Activated T-cell treated with anti-CD3 and anti-CD28 coated beads, Interleukin-2, amount 50 U/mL, for 4 hours (primary cell): ENCODE measurements around the gene SCD5. TPM values are rescaled to one million over a fixed set of nuclear protein-coding genes. Genes with fewer than 3 reads are reported as not detected.

ENCODE experiments used
- ATAC-seq, 2 donors: fragments of 200-7000 bp; cut with Tn5 transposase; one replicate each; pipeline ENCODE4 v1.10.0; 2021
- DNase-seq: peaks from one replicate; pipeline ENCODE4 v3.0.0-alpha.2; 2020
- H3K27me3 Mint-ChIP-seq: one replicate; pipeline ENCODE4 v1.8.0; 2021; ENCODE audit warnings: low read depth, mixed read lengths
- H3K36me3 Mint-ChIP-seq: one replicate; pipeline ENCODE4 v1.8.0; 2022; ENCODE audit warnings: mixed read lengths; ENCODE audit not compliant: insufficient read depth
- H3K4me1 Mint-ChIP-seq: one replicate; pipeline ENCODE4 v1.8.0; 2021; ENCODE audit warnings: low read depth, mixed read lengths
- H3K4me3 Mint-ChIP-seq: one replicate; pipeline ENCODE4 v1.8.0; 2021; ENCODE audit warnings: mild to moderate bottlenecking, moderate library complexity, mixed read lengths
- H3K9me3 Mint-ChIP-seq: one replicate; pipeline ENCODE4 v1.8.0; 2021; ENCODE audit warnings: mixed read lengths
- total RNA-seq, 3 donors: library from RNA; stranded (reverse); gene quantifications; one replicate each; pipeline ENCODE4 v1.2.1, GENCODE V29; 2021

SCD5 gene
- total RNA-seq, 3 donors from 2014 or later = 0.30 to 1.2 (median 0.84) TPM

GRCh38 chr4:82681754-82682153, 116.8 kb downstream of the SCD5 start:
- H3K27me3 Mint-ChIP-seq = peaks cover 11% of the 10 kb centered on the region
- no peaks in the 10 kb centered on the region for H3K9me3 Mint-ChIP-seq
- ATAC-seq (no peak), DNase-seq (no peak)
- H3K4me3 Mint-ChIP-seq = no peak overlapping the region
- no peaks in the 10 kb centered on the region for H3K36me3 Mint-ChIP-seq
- H3K4me1 Mint-ChIP-seq = no peaks in the 10 kb centered on the region

DNA sequence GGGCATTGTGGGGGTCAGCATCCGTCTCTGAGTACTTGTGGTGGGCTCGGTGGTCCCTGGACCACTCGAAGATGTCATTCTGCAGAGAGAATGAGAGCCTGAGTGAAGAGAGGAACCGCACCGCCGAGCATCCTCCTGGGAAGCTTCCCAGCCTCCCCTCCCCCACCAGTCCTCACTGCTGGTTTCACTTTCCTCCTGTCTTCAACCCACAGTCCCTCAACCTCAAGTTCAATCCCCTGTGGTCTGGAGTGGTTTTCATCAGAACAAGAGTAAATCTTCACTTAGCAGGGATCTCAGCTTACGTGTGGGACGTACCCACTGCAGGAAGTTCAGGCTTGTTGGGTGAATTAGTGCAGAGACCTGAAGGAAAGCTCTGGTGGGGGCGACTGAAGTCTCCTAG, 117.8 kb downstream of the SCD5 start:
- H3K36me3 Mint-ChIP-seq = no peaks in the 10 kb centered on the region
- H3K4me1 Mint-ChIP-seq = no peaks in the 10 kb centered on the region
- ATAC-seq = no peak
- DNase-seq = no peak
- H3K4me3 Mint-ChIP-seq = no peak overlapping the region
- H3K27me3 Mint-ChIP-seq = peaks cover 11% of the 10 kb centered on the region
- no peaks in the 10 kb centered on the region for H3K9me3 Mint-ChIP-seq

GRCh38 chr4:82679531-82679930, 119.1 kb downstream of the SCD5 start:
- DNase-seq (no peak), ATAC-seq (no peak)
- no peaks in the 10 kb centered on the region for H3K4me1 Mint-ChIP-seq
- H3K4me3 Mint-ChIP-seq = no peak overlapping the region
- H3K27me3 Mint-ChIP-seq = peaks cover 6% of the 10 kb centered on the region
- no peaks in the 10 kb centered on the region for H3K36me3 Mint-ChIP-seq
- no peaks in the 10 kb centered on the region for H3K9me3 Mint-ChIP-seq

DNA sequence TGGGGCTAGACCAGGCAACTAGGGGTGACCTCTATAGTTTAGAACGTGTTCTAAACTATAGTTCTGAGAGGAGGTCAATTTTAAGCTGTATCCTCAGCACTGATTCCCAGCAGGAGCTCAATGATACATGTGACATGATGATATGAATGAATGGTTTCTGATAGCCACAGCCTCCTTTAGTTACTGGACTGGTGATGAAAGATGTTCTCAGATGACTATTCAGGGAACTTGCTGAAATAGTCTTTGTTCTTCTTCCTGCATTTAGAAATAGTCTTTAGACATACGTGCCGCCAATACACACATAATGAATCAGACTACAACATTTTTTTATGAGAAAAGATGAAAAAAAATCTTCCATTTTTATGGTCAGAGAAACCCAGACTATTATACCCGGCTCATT, 120.5 kb downstream of the SCD5 start:
- Mint-ChIP-seq H3K27me3 (peaks cover 4% of the 10 kb centered on the region), H3K4me3 (no peak overlapping the region), H3K36me3 (no peaks in the 10 kb centered on the region), H3K9me3 (no peaks in the 10 kb centered on the region), H3K4me1 (no peaks in the 10 kb centered on the region)
- DNase-seq (no peak), ATAC-seq (no peak)

DNA sequence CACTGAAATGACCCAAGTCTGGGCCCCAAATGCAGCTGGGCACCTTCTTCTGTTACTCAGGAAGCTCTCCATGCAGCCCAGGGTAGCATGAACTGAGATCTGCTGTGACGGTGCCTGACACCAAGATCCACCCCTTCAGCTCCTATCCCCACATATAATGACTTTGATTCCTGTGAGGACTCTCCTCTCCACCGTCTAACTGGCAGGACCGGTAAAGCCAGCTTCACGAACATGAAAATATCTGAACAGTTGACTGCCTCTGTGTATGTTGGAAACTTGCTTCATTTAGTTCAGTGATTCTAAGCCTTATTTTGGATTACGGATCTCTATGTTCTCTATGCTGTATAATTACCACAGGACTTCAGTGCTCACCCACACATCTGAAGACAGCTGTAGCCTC, 121.3 kb downstream of the SCD5 start:
- ATAC-seq = no peak
- DNase-seq = no peak
- Mint-ChIP-seq H3K36me3 (no peaks in the 10 kb centered on the region), H3K27me3 (peaks cover 4% of the 10 kb centered on the region), H3K9me3 (no peaks in the 10 kb centered on the region), H3K4me3 (no peak overlapping the region), H3K4me1 (no peaks in the 10 kb centered on the region)

DNA sequence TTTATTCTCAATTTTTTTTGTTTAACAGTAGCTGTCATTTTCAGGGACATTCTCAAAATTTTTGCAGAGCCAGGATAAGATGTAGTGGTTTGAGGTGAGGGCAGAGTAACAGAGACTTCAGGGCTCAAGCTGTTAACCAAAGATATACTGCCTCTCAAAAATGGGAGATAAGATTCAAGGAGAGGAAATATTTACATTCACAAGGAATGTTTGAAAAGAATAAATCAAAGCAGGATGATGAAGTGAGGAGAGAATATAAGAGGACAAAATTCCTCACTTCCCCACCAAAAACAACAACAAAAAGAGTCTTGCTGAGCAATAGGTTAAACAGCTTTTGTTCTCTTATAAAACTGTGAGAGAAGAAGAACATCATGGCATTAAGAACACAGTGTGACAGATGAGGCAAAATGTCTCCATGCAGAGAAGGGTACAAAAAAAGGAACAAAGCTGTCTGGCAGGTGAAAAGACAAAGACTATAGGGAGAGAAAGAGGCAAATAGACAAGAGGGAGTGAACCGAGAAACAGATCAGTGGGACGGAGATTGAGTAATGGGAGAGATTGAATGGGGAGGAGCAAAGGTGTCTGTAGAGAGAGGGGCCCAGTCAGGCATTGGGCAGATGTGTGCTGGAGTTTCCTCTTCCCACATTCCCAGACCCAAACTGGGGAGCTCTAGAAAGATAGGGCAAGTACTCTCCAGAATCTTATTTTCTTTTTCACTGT, 130.7 kb downstream of the SCD5 start:
- Mint-ChIP-seq H3K9me3 (peaks cover 12% of the 10 kb centered on the region), H3K4me3 (no peak overlapping the region), H3K36me3 (no peaks in the 10 kb centered on the region), H3K4me1 (no peaks in the 10 kb centered on the region), H3K27me3 (peaks cover 18% of the 10 kb centered on the region)
- no peak for DNase-seq
- no peak for ATAC-seq

GRCh38 chr4:82666970-82667665, 131.5 kb downstream of the SCD5 start:
- no peak for DNase-seq
- Mint-ChIP-seq H3K27me3 (peaks cover 19% of the 10 kb centered on the region), H3K36me3 (no peaks in the 10 kb centered on the region), H3K9me3 (peaks cover 12% of the 10 kb centered on the region), H3K4me1 (no peaks in the 10 kb centered on the region), H3K4me3 (no peak overlapping the region)
- no peak for ATAC-seq

DNA sequence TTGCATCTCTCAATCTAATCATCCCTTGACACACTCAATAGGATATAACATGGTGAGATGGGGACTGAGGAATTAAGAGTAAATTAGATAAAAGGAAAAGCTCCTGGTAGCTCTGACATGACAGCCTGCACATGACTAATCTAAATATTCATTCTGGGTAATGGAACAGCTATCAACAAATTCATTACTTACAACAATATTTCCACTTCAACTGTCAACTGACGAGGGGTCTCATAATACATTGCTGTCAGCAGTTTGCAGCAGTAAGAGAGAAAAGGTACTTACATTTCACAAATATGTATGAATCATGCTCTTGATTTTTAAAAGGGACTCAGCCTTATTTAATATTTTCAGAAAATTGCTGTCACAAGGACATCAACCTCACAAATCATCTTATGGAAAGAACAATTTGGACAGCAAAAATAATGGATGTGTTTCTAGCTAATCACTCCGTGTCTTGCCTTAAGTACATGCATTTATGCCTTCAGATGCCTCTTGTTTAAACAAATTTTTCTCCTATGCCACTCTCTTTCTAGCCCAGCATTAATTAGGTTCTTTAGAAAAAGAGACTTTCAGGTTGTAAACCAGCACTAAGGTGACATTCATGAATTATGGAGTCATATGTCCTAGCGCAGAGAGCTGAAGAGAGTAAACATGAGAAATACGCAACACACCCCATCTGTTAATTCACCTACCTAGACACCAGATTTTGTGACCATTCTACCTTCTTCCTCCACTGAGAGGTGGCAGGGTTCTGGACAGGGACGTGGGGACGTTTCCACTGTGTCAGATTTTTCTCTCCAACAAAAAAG, 137.2 kb downstream of the SCD5 start:
- Mint-ChIP-seq H3K9me3 (no peaks in the 10 kb centered on the region), H3K4me3 (no peak overlapping the region), H3K36me3 (no peaks in the 10 kb centered on the region), H3K27me3 (peaks cover 30% of the 10 kb centered on the region), H3K4me1 (no peaks in the 10 kb centered on the region)
- DNase-seq (no peak), ATAC-seq (no peak)

- Mint-ChIP-seq H3K4me1 (no peaks in the 10 kb centered on the region), H3K4me3 (no peak overlapping the region), H3K36me3 (no peaks in the 10 kb centered on the region), H3K27me3 (peaks cover 3% of the 10 kb centered on the region), H3K9me3 (no peaks in the 10 kb centered on the region)
- ATAC-seq (no peak), DNase-seq (no peak)
Observed at GRCh38 chr4:82652062-82652461, 146.5 kb downstream of the SCD5 start.

- no peak for ATAC-seq
- Mint-ChIP-seq H3K4me1 (no peaks in the 10 kb centered on the region), H3K4me3 (no peak overlapping the region), H3K9me3 (no peaks in the 10 kb centered on the region), H3K27me3 (peaks cover 3% of the 10 kb centered on the region), H3K36me3 (no peaks in the 10 kb centered on the region)
- no peak for DNase-seq
Observed at GRCh38 chr4:82650868-82651267, 147.7 kb downstream of the SCD5 start.

DNA sequence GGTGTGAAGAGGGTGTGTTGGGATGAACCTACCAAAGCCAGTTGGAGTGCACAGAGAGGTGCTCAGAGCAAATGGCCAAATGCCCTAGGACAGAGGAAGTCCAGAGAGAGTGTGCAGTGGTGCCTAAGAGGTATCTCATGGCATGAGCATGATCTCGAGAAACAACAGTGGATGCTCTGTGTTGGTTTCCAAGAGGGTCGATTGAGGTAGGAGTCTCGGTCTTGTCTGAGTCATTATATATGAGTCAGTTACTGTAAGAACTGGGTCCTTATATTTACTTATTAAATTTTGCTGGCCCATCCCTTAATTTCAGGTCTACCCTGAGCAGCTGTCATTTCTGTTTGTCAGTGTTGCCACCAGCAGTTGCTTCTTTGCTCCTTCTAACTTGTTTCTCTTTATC, 150.2 kb downstream of the SCD5 start:
- Mint-ChIP-seq H3K4me1 (no peaks in the 10 kb centered on the region), H3K4me3 (no peak overlapping the region), H3K9me3 (no peaks in the 10 kb centered on the region), H3K36me3 (no peaks in the 10 kb centered on the region), H3K27me3 (peaks cover 3% of the 10 kb centered on the region)
- DNase-seq = no peak
- ATAC-seq = no peak

- H3K4me3 Mint-ChIP-seq = no peak overlapping the region
- H3K36me3 Mint-ChIP-seq = no peaks in the 10 kb centered on the region
- no peaks in the 10 kb centered on the region for H3K9me3 Mint-ChIP-seq
- DNase-seq = no peak
- H3K4me1 Mint-ChIP-seq = no peaks in the 10 kb centered on the region
- H3K27me3 Mint-ChIP-seq = peaks cover 3% of the 10 kb centered on the region
- ATAC-seq = no peak
Observed at GRCh38 chr4:82645936-82646565, 152.5 kb downstream of the SCD5 start.

DNA sequence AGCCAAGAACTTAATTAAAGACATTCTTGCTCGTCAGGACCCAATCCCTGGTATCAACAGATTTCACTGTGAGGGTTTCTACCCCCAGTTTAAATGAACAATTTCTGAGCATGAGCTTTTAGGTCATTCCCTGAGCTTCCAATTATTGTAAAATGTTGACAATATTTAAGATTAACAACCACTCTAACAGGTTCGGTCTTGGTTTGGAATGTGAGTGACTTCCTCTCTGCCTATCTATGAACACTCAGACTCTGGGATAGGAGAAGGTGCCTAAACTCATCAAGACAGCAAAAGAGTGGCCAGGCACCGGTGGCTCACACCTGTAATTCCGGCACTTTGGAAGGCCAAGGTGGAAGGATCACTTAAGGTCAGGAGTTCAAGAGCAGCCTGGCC, 153.9 kb downstream of the SCD5 start:
- H3K36me3 Mint-ChIP-seq = no peaks in the 10 kb centered on the region
- no peaks in the 10 kb centered on the region for H3K4me1 Mint-ChIP-seq
- DNase-seq (no peak), ATAC-seq (no peak)
- no peaks in the 10 kb centered on the region for H3K9me3 Mint-ChIP-seq
- H3K27me3 Mint-ChIP-seq = peaks cover 3% of the 10 kb centered on the region
- no peak overlapping the region for H3K4me3 Mint-ChIP-seq

DNA sequence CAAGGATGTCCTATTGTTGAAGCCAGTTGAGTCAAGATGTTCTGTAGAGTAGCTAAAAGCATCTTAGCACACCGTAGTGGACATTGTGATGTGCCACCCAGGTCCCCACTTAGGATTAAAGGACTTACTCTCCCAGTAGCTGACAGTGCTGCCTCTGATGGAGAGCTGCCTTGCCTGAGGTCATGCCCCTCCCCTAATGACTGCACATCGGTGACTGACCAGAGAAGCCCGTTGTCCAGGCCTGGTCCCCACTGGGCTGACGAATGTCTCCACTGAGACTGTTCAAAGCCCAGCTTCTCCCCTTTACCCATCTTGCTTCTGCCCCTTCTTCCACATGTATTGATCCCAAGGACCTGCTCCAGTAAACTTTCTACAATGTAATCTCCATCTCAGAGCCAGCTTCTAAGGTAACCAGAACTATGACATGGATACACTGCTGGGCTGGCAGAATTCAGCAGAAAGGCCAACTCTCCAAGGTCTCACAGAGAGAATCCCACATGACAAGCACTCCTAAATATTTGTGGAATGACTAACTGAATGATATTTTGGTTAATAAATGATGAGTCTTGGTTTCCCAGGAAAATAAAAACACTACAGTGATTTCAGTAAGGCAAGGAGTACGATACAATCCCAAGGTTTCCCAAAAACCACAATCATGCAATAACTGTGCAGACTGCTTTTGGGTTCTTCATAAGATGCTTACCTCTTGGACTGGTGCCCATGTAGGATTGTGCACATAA, 154.4 kb downstream of the SCD5 start:
- H3K4me1 Mint-ChIP-seq = no peaks in the 10 kb centered on the region
- peaks cover 2% of the 10 kb centered on the region for H3K27me3 Mint-ChIP-seq
- H3K4me3 Mint-ChIP-seq = no peak overlapping the region
- DNase-seq (no peak), ATAC-seq (no peak)
- no peaks in the 10 kb centered on the region for H3K9me3 Mint-ChIP-seq
- H3K36me3 Mint-ChIP-seq = no peaks in the 10 kb centered on the region
